ENCODE measurements around the gene SYNDIG1.

GRCh38 chr20:24479106-24479505 is 9.7 kb downstream of the SYNDIG1 start:
- TF ChIP-seq CTCF (IDR thresholded peaks at IDR 0.05): no peak
- no peak for TF ChIP-seq EZH2 (IDR thresholded peaks at IDR 0.05; ENCODE audit: borderline replicate concordance, insufficient read depth, low read depth, low read length, poor library complexity, severe bottlenecking)
